K562 (cell line): ENCODE measurements around the gene ARID3A. TPM values are rescaled to one million over a fixed set of nuclear protein-coding genes. Genes with fewer than 3 reads are reported as not detected.
A peak's percentile ranks its signal among the peaks of the same experiment; 100 is the strongest.

Experiments
- CXXC5 ChIP-seq: fragments of 250-450 bp; sonication (Bioruptor Pico); IDR thresholded peaks from 2 replicates; pipeline ENCODE4 v1.8.0; 2022; ENCODE audit warnings: inconsistent platforms, mild to moderate bottlenecking, moderate library complexity
- FOXJ3 ChIP-seq: sonication (generic); formaldehyde crosslinking; IDR thresholded peaks from 2 replicates; pipeline ENCODE4 v1.4.0; 2020; ENCODE audit warnings: mild to moderate bottlenecking, missing genetic modification reagents
- GABPB1 ChIP-seq: sonication (generic); formaldehyde crosslinking; IDR thresholded peaks from 2 replicates; pipeline ENCODE4 v1.8.0; 2022; ENCODE audit warnings: mild to moderate bottlenecking, missing genetic modification reagents
- GATAD2B ChIP-seq: fragments of 450-650 bp; IDR thresholded peaks from 2 replicates; pipeline ENCODE4 v1.6.1; 2017; ENCODE audit warnings: mild to moderate bottlenecking, borderline replicate concordance
- HDAC8 ChIP-seq: fragments of 450-650 bp; IDR thresholded peaks from 2 replicates; pipeline ENCODE4 v1.6.1; 2016; ENCODE audit warnings: mild to moderate bottlenecking, missing genetic modification characterization, moderate library complexity, missing compliant biosample characterization
- HMG20A ChIP-seq: fragments of 450-650 bp; formaldehyde crosslinking; conservative IDR thresholded peaks from 2 replicates; pipeline ENCODE4 v1.4.0; 2020; ENCODE audit warnings: mild to moderate bottlenecking, mixed read lengths
- HNRNPL ChIP-seq: fragments of 200-400 bp; formaldehyde crosslinking; IDR thresholded peaks from 2 replicates; pipeline ENCODE4 v1.6.1; 2017; ENCODE audit warnings: low read depth, mild to moderate bottlenecking, low read length
- KAT7 ChIP-seq: sonication (generic); formaldehyde crosslinking; IDR thresholded peaks from 2 replicates; pipeline ENCODE4 v1.8.0; 2022; ENCODE audit warnings: missing genetic modification reagents, mild to moderate bottlenecking, borderline replicate concordance
- RBM14 ChIP-seq: fragments of 200-400 bp; formaldehyde crosslinking; IDR thresholded peaks from 2 replicates; pipeline ENCODE4 v1.6.1; 2018; ENCODE audit warnings: low read depth, mild to moderate bottlenecking, low read length, moderate library complexity, borderline replicate concordance; ENCODE audit not compliant: insufficient read depth
- SMAD3 ChIP-seq: fragments of 450-650 bp; formaldehyde crosslinking; conservative IDR thresholded peaks from 2 replicates; pipeline ENCODE4 v1.4.0; 2020; ENCODE audit warnings: mild to moderate bottlenecking
- ZC3H11A ChIP-seq: IDR thresholded peaks from 2 replicates; pipeline ENCODE4 v1.6.1; 2012; ENCODE audit warnings: low read depth, low read length, improper control_type of control experiment
- ZNF41 ChIP-seq: fragments of 250-450 bp; sonication (Bioruptor Pico); conservative IDR thresholded peaks from 2 replicates; pipeline ENCODE4 v1.4.0; 2020; ENCODE audit warnings: mild to moderate bottlenecking
- polyA plus RNA-seq, 8 experiments: library from polyadenylated mRNA; depleted of rRNA in 4 of 8; stranded (reverse) in 5 of 8; unstranded in 3 of 8; fragments of >200 nt; fragmentation: Nextera tagmentation in 2 of 8; fragmentation: Illumina TruSeq in 1 of 8; extraction: Ambion mirVana in 2 of 8; extraction: Trizol in 1 of 8; gene quantifications; 2 replicates each; pipeline versions ENCODE4 v1.2.1 to v1.2.3, GENCODE V29; 2011 to 2014; ENCODE audit warnings: inconsistent platforms in 1 of 8, missing spikeins in 1 of 8
- total RNA-seq, 7 experiments: library from RNA; depleted of rRNA in 6 of 7; stranded (reverse); fragments of >200 nt in 6 of 7; fragmentation: Illumina TruSeq in 2 of 7; extraction: Trizol in 2 of 7; gene quantifications; 2 replicates each; pipeline versions ENCODE4 v1.2.1 to v1.2.3, GENCODE V29; 2011 to 2021; ENCODE audit warnings: low replicate concordance in 1 of 7
- TF ChIP-seq, protein P1 (sequence below): sonication (generic); IDR thresholded peaks from 2 replicates; pipeline ENCODE4 v1.6.1; 2016
- TF ChIP-seq, protein P2 (sequence below): sonication (generic); formaldehyde crosslinking; IDR thresholded peaks from 2 replicates; pipeline ENCODE4 v1.9.0; 2022; ENCODE audit warnings: mild to moderate bottlenecking, missing genetic modification reagents
- TF ChIP-seq, protein P3 (sequence below), 2 experiments: IDR thresholded peaks; 2 replicates each; pipeline ENCODE4 v1.6.1; 2011; ENCODE audit warnings: borderline replicate concordance in 1 of 2, control low read depth in 1 of 2, low read depth in 1 of 2, low read length in 1 of 2, mild to moderate bottlenecking in 1 of 2, mixed read lengths in 1 of 2, moderate library complexity in 1 of 2; ENCODE audit not compliant: insufficient read depth in 1 of 2, insufficient read length in 1 of 2, poor library complexity in 1 of 2, severe bottlenecking in 1 of 2; ENCODE audit errors: extremely low read depth in 1 of 2
- TF ChIP-seq, protein P4 (sequence below), 3 experiments: fragments of 200-800 bp in 1 of 3; fragments of 250-450 bp in 1 of 3; fragments of 450-650 bp in 1 of 3; sonication (Bioruptor Pico) in 1 of 3; sonication (Bioruptor generic) in 1 of 3; formaldehyde crosslinking in 1 of 3; IDR thresholded peaks; 2 replicates each; pipeline versions ENCODE4 v1.6.1 to v1.8.0; 2016 to 2022; ENCODE audit warnings: mild to moderate bottlenecking in 2 of 3, missing genetic modification characterization in 2 of 3, missing compliant biosample characterization in 1 of 3, moderate library complexity in 1 of 3
- TF ChIP-seq, protein P5 (sequence below): fragments of 250-450 bp; sonication (Bioruptor Pico); IDR thresholded peaks from 2 replicates; pipeline ENCODE4 v1.5.0; 2020; ENCODE audit warnings: mild to moderate bottlenecking, borderline replicate concordance

ARID3A gene
- total and polyA plus RNA-seq, 9 of the 15 experiments (the other 6 are each of a cell fraction or from before 2014, with no cell fraction given) = 1.4 to 118 (median 31.2) TPM

DNA sequence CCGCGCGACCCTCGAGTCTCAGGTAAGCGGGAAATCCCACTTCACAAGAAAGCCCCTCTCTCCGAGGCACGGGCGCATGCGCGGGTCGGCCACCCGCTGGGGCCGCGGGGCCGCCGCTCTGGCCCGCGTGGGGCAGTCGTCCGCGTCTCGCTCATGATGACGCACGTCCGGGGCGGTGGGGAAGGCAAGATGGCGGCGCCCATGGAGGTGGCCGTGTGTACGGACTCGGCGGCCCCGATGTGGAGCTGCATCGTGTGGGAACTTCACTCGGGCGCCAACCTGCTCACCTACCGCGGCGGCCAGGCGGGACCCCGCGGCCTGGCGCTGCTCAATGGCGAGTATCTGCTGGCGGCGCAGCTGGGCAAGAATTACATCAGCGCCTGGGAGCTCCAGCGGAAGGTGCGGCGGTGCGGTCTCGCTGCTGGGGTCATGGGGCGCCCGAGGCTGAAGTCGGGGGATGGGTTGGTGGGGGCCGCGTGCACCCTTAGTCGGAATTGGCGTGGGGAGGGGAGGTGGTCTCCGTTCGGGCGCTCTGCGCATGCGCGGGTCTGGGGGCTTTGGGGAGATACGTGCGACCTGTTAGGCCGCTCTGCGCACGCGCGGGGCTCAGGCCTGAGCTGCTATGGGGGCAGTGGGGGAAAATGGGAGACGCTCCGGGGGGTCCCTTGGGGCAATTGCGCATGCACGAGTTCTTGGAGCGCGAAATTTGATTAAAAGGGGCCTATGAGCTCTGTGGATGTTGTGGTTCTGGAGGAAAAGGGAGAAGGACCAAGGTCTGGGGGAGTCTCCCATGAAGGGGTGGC, 58.5 kb downstream of the ARID3A start, which contains the start of gene WDR18 (continued):
- TF ChIP-seq ZC3H11A = no peak
- peak; percentile 99 for TF ChIP-seq GABPB1 (CRISPR knock-in tag)
- TF ChIP-seq SMAD3 (CRISPR knock-in tag) = no peak
- TF ChIP-seq, protein P1, sequence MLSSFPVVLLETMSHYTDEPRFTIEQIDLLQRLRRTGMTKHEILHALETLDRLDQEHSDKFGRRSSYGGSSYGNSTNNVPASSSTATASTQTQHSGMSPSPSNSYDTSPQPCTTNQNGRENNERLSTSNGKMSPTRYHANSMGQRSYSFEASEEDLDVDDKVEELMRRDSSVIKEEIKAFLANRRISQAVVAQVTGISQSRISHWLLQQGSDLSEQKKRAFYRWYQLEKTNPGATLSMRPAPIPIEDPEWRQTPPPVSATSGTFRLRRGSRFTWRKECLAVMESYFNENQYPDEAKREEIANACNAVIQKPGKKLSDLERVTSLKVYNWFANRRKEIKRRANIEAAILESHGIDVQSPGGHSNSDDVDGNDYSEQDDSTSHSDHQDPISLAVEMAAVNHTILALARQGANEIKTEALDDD = no peak
- TF ChIP-seq CXXC5 (CRISPR knock-in tag) = peak; percentile 88
- no peak for TF ChIP-seq FOXJ3 (CRISPR knock-in tag)
- TF ChIP-seq, protein P2, sequence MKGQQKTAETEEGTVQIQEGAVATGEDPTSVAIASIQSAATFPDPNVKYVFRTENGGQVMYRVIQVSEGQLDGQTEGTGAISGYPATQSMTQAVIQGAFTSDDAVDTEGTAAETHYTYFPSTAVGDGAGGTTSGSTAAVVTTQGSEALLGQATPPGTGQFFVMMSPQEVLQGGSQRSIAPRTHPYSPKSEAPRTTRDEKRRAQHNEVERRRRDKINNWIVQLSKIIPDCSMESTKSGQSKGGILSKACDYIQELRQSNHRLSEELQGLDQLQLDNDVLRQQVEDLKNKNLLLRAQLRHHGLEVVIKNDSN (CRISPR knock-in tag) = peak; percentile 67
- TF ChIP-seq HNRNPL = peak; percentile 49; the same call in 1 of the 2 replicates
- TF ChIP-seq RBM14 = 0 out of 2 replicates have a peak, but pooled peaks have one; percentile 20
- peak; percentile 99 for TF ChIP-seq KAT7 (CRISPR knock-in tag)
- TF ChIP-seq, protein P3, sequence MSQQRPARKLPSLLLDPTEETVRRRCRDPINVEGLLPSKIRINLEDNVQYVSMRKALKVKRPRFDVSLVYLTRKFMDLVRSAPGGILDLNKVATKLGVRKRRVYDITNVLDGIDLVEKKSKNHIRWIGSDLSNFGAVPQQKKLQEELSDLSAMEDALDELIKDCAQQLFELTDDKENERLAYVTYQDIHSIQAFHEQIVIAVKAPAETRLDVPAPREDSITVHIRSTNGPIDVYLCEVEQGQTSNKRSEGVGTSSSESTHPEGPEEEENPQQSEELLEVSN (IDR thresholded peaks at IDR 0.05; ENCODE audit: borderline replicate concordance in 1 of 2, extremely low read depth in 1 of 2, insufficient read depth in 1 of 2, insufficient read length in 1 of 2, low read depth in 1 of 2, low read length in 1 of 2, poor library complexity in 1 of 2, severe bottlenecking in 1 of 2) = peak; percentile 57 to 75
- TF ChIP-seq, protein P4, sequence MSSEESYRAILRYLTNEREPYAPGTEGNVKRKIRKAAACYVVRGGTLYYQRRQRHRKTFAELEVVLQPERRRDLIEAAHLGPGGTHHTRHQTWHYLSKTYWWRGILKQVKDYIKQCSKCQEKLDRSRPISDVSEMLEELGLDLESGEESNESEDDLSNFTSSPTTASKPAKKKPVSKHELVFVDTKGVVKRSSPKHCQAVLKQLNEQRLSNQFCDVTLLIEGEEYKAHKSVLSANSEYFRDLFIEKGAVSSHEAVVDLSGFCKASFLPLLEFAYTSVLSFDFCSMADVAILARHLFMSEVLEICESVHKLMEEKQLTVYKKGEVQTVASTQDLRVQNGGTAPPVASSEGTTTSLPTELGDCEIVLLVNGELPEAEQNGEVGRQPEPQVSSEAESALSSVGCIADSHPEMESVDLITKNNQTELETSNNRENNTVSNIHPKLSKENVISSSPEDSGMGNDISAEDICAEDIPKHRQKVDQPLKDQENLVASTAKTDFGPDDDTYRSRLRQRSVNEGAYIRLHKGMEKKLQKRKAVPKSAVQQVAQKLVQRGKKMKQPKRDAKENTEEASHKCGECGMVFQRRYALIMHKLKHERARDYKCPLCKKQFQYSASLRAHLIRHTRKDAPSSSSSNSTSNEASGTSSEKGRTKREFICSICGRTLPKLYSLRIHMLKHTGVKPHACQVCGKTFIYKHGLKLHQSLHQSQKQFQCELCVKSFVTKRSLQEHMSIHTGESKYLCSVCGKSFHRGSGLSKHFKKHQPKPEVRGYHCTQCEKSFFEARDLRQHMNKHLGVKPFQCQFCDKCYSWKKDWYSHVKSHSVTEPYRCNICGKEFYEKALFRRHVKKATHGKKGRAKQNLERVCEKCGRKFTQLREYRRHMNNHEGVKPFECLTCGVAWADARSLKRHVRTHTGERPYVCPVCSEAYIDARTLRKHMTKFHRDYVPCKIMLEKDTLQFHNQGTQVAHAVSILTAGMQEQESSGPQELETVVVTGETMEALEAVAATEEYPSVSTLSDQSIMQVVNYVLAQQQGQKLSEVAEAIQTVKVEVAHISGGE (CRISPR knock-in tag; IDR thresholded peaks at IDR 0.05) = peak in 1 of 3 experiments; percentile 68; a peak in 1 of 6 replicates
- no peak for TF ChIP-seq HDAC8 (tag)
- no peak for TF ChIP-seq HMG20A (CRISPR knock-in tag)
- TF ChIP-seq GATAD2B = no peak
- no peak for TF ChIP-seq ZNF41 (CRISPR knock-in tag)
- TF ChIP-seq, protein P5, sequence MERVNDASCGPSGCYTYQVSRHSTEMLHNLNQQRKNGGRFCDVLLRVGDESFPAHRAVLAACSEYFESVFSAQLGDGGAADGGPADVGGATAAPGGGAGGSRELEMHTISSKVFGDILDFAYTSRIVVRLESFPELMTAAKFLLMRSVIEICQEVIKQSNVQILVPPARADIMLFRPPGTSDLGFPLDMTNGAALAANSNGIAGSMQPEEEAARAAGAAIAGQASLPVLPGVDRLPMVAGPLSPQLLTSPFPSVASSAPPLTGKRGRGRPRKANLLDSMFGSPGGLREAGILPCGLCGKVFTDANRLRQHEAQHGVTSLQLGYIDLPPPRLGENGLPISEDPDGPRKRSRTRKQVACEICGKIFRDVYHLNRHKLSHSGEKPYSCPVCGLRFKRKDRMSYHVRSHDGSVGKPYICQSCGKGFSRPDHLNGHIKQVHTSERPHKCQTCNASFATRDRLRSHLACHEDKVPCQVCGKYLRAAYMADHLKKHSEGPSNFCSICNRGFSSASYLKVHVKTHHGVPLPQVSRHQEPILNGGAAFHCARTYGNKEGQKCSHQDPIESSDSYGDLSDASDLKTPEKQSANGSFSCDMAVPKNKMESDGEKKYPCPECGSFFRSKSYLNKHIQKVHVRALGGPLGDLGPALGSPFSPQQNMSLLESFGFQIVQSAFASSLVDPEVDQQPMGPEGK (CRISPR knock-in tag) = no peak
